GM18867 (cell line): ENCODE measurements around the gene COL13A1.

Experiments
- ATAC-seq: cut with Tn5 transposase; IDR thresholded peaks from one replicate; pipeline ENCODE4 v1.9.1; 2021; ENCODE audit warnings: mild to moderate bottlenecking, moderate library complexity; ENCODE audit not compliant: unreplicated experiment

Gene COL13A1

GRCh38 chr10:69939061-69939460 is 137.4 kb downstream of the COL13A1 start:
- no peak for ATAC-seq

- no peak for ATAC-seq
Observed at GRCh38 chr10:69939481-69939880, 137.8 kb downstream of the COL13A1 start.

- no peak for ATAC-seq
Observed at GRCh38 chr10:69941730-69942129, 140.0 kb downstream of the COL13A1 start.

GRCh38 chr10:69943292-69943820 is 141.7 kb downstream of the COL13A1 start:
- ATAC-seq: no peak

- no peak for ATAC-seq
Observed at GRCh38 chr10:69944761-69945160, 143.1 kb downstream of the COL13A1 start.

GRCh38 chr10:69948261-69948660 is 146.6 kb downstream of the COL13A1 start:
- no peak for ATAC-seq

- ATAC-seq: no peak
Observed at GRCh38 chr10:69949770-69950169, 148.1 kb downstream of the COL13A1 start.

- no peak for ATAC-seq
Observed at GRCh38 chr10:69951658-69952057, 150.0 kb downstream of the COL13A1 start.

- no peak for ATAC-seq
Observed at GRCh38 chr10:69952069-69952800, 150.5 kb downstream of the COL13A1 start.

GRCh38 chr10:69952821-69953221 is 151.1 kb downstream of the COL13A1 start:
- ATAC-seq: no peak

GRCh38 chr10:69953851-69954250 is 152.1 kb downstream of the COL13A1 start:
- ATAC-seq: no peak

- no peak for ATAC-seq
Observed at GRCh38 chr10:69955211-69955805, 153.6 kb downstream of the COL13A1 start.

- ATAC-seq: no peak
Observed at GRCh38 chr10:69955897-69956740, 154.4 kb downstream of the COL13A1 start.

GRCh38 chr10:69956741-69957230 is 155.1 kb downstream of the COL13A1 start:
- no peak for ATAC-seq

GRCh38 chr10:69957241-69957885 is 155.7 kb downstream of the COL13A1 start:
- no peak for ATAC-seq

GRCh38 chr10:69957886-69958555 is 156.3 kb downstream of the COL13A1 start:
- ATAC-seq: peak; percentile 58

- ATAC-seq: no peak
Observed at GRCh38 chr10:69958556-69958902, 156.8 kb downstream of the COL13A1 start.

- no peak for ATAC-seq
Observed at GRCh38 chr10:69959911-69960310, 158.2 kb downstream of the COL13A1 start.

GRCh38 chr10:69960606-69960987 is 158.9 kb downstream of the COL13A1 start:
- ATAC-seq: no peak
